ENCODE data around the gene KANTR.

GRCh38 chrX:53075011-53075410 is 18.9 kb upstream of the KANTR start:
- TF ChIP-seq CTCF (IDR thresholded peaks at IDR 0.05; ENCODE audit: low read length) (no peak), EZH2phosphoT487 (IDR thresholded peaks at IDR 0.05; ENCODE audit: low read length) (no peak)

Data from MM.1S (cell line).